Testis (tissue), 2 donors: Measurements from ENCODE around the gene GRIA4.

Source experiments
- CTCF ChIP-seq, 3 experiments: fragments of 450-650 bp in 2 of 3; fragments of 200-600 bp in 1 of 3; sonication (generic) in 1 of 3; IDR thresholded peaks; one replicate each; pipeline ENCODE4 v1.5.1; 2016 to 2019; ENCODE audit warnings: antibody characterized with exemption in 3 of 3, mild to moderate bottlenecking in 2 of 3, moderate library complexity in 1 of 3
- POLR2A ChIP-seq: fragments of 450-650 bp; IDR thresholded peaks from one replicate; pipeline ENCODE4 v1.6.1; 2017; ENCODE audit warnings: antibody characterized with exemption, mild to moderate bottlenecking, moderate library complexity

GRCh38 chr11:105811242-105811641 lies 201.4 kb downstream of the GRIA4 start:
- no peak for TF ChIP-seq CTCF (IDR thresholded peaks at IDR 0.05)
- no peak for TF ChIP-seq POLR2A
